Panc1 (cell line): ENCODE data around the gene PPM1D. TPM values are rescaled to one million over a fixed set of nuclear protein-coding genes. Genes with fewer than 3 reads are reported as not detected.

Experiments used
- ATAC-seq: fragments of 200-7000 bp; cut with Tn5 transposase; 2 replicates; pipeline ENCODE4 v1.9.1; 2020; ENCODE audit warnings: mild to moderate bottlenecking, moderate library complexity
- BruUV-seq: library from RNA; stranded (reverse); fragments of 400-500 nt; replicated peaks from 2 replicates; lab custom pipeline; 2021; lab: Mats Ljungman, UMichigan
- CTCF ChIA-PET: fragments of 300-600 bp; sonication (Branson Sonifier 250); formaldehyde crosslinking; loops from one replicate; lab custom pipeline; 2022; ENCODE audit warnings: antibody characterized with exemption; lab: Charles Lee
- POLR2A ChIA-PET: fragments of 300-600 bp; sonication (Branson Sonifier 250); formaldehyde crosslinking; loops from one replicate; lab custom pipeline; 2022; ENCODE audit warnings: antibody characterized with exemption; lab: Charles Lee
- DNase-seq: peaks from one replicate; pipeline ENCODE4 v3.0.0-alpha.2; 2010; ENCODE audit warnings: low read depth, low spot score
- H3K27ac ChIP-seq: 2 replicates; pipeline ENCODE4 v1.5.1; 2011; ENCODE audit warnings: mild to moderate bottlenecking, low read length, inconsistent platforms
- H3K27me3 ChIP-seq: fragments of 200-500 bp; sonication (Bioruptor generic); 2 replicates; pipeline ENCODE4 v1.6.0; 2014; ENCODE audit warnings: low read length, inconsistent platforms; ENCODE audit not compliant: control insufficient read depth, insufficient read depth
- H3K36me3 ChIP-seq: fragments of 200-500 bp; sonication (Bioruptor generic); 2 replicates; pipeline ENCODE4 v1.5.1; 2014; ENCODE audit warnings: inconsistent platforms, mild to moderate bottlenecking, low read length, moderate library complexity; ENCODE audit not compliant: control insufficient read depth, insufficient read depth
- H3K4me1 ChIP-seq: 2 replicates; pipeline ENCODE4 v1.5.1; 2011; ENCODE audit warnings: inconsistent platforms, mild to moderate bottlenecking, low read length, moderate library complexity; ENCODE audit not compliant: control insufficient read depth, insufficient read depth
- H3K4me3 ChIP-seq, 2 experiments: 2 replicates each; pipeline ENCODE4 v1.5.1; 2011 to 2012; ENCODE audit warnings: low read depth in 2 of 2, low read length in 2 of 2, mild to moderate bottlenecking in 2 of 2, inconsistent platforms in 1 of 2, moderate library complexity in 1 of 2
- H3K9me3 ChIP-seq: fragments of 200-500 bp; sonication (Bioruptor generic); 2 replicates; pipeline ENCODE4 v1.5.1; 2014; ENCODE audit warnings: low read depth, mild to moderate bottlenecking, inconsistent platforms, low read length, moderate library complexity; ENCODE audit not compliant: control insufficient read depth, insufficient read depth
- CTCF ChIP-seq: fragments of 450-650 bp; IDR thresholded peaks from 2 replicates; pipeline ENCODE4 v1.5.1; 2017; ENCODE audit warnings: mild to moderate bottlenecking
- POLR2AphosphoS5 ChIP-seq: IDR thresholded peaks from 2 replicates; pipeline ENCODE4 v1.6.1; 2012; ENCODE audit warnings: mild to moderate bottlenecking, low read depth, low read length, moderate library complexity
- SIN3A ChIP-seq: IDR thresholded peaks from 2 replicates; pipeline ENCODE4 v1.6.1; 2012; ENCODE audit warnings: low read depth, mild to moderate bottlenecking, low read length, moderate library complexity, borderline replicate concordance; ENCODE audit not compliant: insufficient read depth
- TCF7L2 ChIP-seq: IDR thresholded peaks from 2 replicates; pipeline ENCODE4 v1.6.1; 2011; ENCODE audit warnings: mild to moderate bottlenecking, low read depth, low read length, inconsistent platforms
- in situ Hi-C: cut with HindIII; loops from 2 replicates; pipeline ENCODE4 v1.10.0; 2016; ENCODE audit warnings: low sequenced_read_pairs, low pct_unique_long_range_greater_than_20kb
- intact Hi-C: fragments of 100-400 bp; cut with micrococcal nuclease; formaldehyde crosslinking; loops from one replicate; pipeline ENCODE4 v1.10.0; 2022; ENCODE audit not compliant: unreplicated experiment
- total RNA-seq: library from RNA; stranded (reverse); gene quantifications from one replicate; pipeline ENCODE4 v1.2.1, GENCODE V29; 2021; ENCODE audit not compliant: unreplicated experiment
- TF ChIP-seq, protein P1 (sequence below), 2 experiments: IDR thresholded peaks; 2 replicates each; pipeline ENCODE4 v1.6.1; 2011 to 2012; ENCODE audit warnings: low read depth in 2 of 2, control low read depth in 1 of 2, low read length in 1 of 2, mild to moderate bottlenecking in 1 of 2, moderate library complexity in 1 of 2; ENCODE audit not compliant: insufficient read depth in 1 of 2

PPM1D gene
- total RNA-seq, 1 experiment from 2014 or later = 7.4 TPM

GRCh38 chr17:60677308-60678117 lies 77.5 kb downstream of the PPM1D start, which contains the start of gene BCAS3:
TSS of gene BCAS3 (plus strand) at chr17:60677851.
- intact Hi-C loops = no loop called here
- TF ChIP-seq SIN3A = peak; percentile 91
- TF ChIP-seq TCF7L2 = no peak
- TF ChIP-seq, protein P1, sequence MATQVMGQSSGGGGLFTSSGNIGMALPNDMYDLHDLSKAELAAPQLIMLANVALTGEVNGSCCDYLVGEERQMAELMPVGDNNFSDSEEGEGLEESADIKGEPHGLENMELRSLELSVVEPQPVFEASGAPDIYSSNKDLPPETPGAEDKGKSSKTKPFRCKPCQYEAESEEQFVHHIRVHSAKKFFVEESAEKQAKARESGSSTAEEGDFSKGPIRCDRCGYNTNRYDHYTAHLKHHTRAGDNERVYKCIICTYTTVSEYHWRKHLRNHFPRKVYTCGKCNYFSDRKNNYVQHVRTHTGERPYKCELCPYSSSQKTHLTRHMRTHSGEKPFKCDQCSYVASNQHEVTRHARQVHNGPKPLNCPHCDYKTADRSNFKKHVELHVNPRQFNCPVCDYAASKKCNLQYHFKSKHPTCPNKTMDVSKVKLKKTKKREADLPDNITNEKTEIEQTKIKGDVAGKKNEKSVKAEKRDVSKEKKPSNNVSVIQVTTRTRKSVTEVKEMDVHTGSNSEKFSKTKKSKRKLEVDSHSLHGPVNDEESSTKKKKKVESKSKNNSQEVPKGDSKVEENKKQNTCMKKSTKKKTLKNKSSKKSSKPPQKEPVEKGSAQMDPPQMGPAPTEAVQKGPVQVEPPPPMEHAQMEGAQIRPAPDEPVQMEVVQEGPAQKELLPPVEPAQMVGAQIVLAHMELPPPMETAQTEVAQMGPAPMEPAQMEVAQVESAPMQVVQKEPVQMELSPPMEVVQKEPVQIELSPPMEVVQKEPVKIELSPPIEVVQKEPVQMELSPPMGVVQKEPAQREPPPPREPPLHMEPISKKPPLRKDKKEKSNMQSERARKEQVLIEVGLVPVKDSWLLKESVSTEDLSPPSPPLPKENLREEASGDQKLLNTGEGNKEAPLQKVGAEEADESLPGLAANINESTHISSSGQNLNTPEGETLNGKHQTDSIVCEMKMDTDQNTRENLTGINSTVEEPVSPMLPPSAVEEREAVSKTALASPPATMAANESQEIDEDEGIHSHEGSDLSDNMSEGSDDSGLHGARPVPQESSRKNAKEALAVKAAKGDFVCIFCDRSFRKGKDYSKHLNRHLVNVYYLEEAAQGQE (IDR thresholded peaks at IDR 0.05; ENCODE audit: insufficient read depth in 1 of 2, low read depth in 2 of 2, low read length in 1 of 2) = no peak
- peak; percentile 43; the same call in 1 of the 2 replicates for TF ChIP-seq POLR2AphosphoS5
- no peak for TF ChIP-seq CTCF
- no peaks in the 10 kb centered on the region; the same call in 1 of the 2 replicates for H3K36me3 ChIP-seq
- no peaks in the 10 kb centered on the region for H3K27me3 ChIP-seq
- in situ Hi-C loops = no loop called here
- H3K9me3 ChIP-seq = no peaks in the 10 kb centered on the region
- POLR2A ChIA-PET = no interaction called here
- CTCF ChIA-PET = interaction anchor here (0.5 kb wide), 1 partner anchor 37 kb away, joined by 3 read pairs; no protein-coding TSS in a partner anchor
- peak within 1 kb of the TSS; percentile 75 for H3K27ac ChIP-seq
- DNase-seq = peak; percentile 93
- no TSS peak for BruUV-seq
- H3K4me1 ChIP-seq = no peaks in the 10 kb centered on the region
- ATAC-seq = peak; percentile 99
- peak within 1 kb of the TSS; percentile 63 to 68 for H3K4me3 ChIP-seq

DNA sequence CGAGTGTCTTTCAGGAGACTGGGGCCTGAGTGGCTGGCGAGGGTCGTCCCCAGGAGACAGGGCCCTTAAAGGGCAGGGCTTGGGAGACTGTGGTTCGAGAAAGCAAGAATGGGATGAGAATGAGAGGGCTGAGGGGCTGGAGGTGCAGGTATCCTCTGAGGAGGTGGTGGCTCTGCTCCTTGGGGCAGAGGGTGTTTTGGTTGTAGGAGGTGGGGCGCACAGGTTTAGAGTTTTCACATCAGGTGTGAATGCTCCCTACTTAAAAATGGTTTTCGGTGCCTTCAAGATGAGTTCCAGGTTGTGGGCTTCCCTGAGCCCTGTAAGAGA lies 78.1 kb downstream of the PPM1D start:
- Histone ChIP-seq H3K27me3 (no peaks in the 10 kb centered on the region), H3K4me3 (peak overlapping the region; percentile 63 to 68), H3K36me3 (no peaks in the 10 kb centered on the region; the same call in 1 of the 2 replicates), H3K27ac (peak overlapping the region; percentile 71), H3K4me1 (no peaks in the 10 kb centered on the region), H3K9me3 (no peaks in the 10 kb centered on the region)
- in situ Hi-C loops = no loop called here
- no TSS peak for BruUV-seq
- ChIA-PET CTCF (no interaction called here), POLR2A (no interaction called here)
- DNase-seq (no peak), ATAC-seq (no peak)
- intact Hi-C loops = no loop called here
- TF ChIP-seq CTCF = no peak
- no peak for TF ChIP-seq POLR2AphosphoS5
- TF ChIP-seq TCF7L2 = no peak
- TF ChIP-seq, protein P1 (IDR thresholded peaks at IDR 0.05; ENCODE audit: insufficient read depth in 1 of 2, low read depth in 2 of 2, low read length in 1 of 2) = no peak
- no peak for TF ChIP-seq SIN3A
